ENCODE results near the gene FANCG.

Gene FANCG

DNA sequence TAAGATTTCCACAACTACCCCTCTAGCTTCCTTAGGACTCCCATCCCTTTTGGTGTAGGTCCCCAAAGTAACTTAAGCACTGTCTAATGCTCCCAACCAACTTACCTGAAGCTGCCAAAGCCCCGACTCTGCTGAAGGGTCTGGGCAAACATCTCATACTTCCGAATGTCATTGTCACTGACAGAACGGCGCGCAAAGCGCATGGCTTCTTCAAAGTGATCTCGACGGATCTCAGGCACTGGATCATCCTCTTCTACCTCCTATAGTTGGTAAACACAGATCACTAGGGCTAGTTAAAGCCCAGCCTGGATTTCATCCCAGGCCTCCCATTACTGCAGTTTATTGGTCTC, 22.5 kb downstream of the FANCG start:
- no peak for DNase-seq

- no peak for DNase-seq
Measured at GRCh38 chr9:35056571-35057270, 23.0 kb downstream of the FANCG start.

GRCh38 chr9:35054871-35055644, 24.7 kb downstream of the FANCG start:
- DNase-seq: no peak

DNA sequence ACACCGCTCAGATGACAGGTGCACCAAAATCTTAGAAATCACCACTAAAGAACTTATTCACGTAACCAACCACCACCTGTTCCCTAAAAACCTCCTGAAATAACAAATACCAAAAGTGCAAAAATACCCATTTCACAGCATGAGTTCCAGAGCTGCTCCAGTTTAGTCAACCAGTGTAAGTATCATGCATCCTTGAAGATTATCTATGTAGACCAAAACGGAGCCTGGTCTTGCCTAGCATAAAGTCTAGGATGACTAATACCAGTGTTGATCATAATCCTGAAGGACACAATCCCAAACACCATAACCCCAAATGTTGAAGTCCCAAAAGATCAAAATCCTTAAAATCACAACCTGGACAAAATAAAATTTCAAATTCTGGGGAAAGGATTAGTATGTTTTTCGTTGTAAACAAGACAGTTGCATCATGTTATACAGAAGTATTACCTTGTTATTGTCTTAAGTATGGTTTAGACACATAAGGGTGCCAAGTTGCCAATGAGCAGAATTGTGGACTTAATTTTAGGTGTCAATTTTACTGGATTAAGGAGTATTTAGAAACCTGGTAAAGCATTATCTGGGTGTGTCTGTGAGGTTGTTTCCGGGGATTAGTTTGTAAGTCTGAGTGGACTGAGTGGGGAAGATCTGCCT, 25.4 kb downstream of the FANCG start:
- DNase-seq: no peak

- peak; percentile 57 for DNase-seq
Measured at GRCh38 chr9:35051069-35051967, 28.4 kb downstream of the FANCG start.

GRCh38 chr9:35048511-35048910, 31.2 kb downstream of the FANCG start:
- DNase-seq: no peak

DNA sequence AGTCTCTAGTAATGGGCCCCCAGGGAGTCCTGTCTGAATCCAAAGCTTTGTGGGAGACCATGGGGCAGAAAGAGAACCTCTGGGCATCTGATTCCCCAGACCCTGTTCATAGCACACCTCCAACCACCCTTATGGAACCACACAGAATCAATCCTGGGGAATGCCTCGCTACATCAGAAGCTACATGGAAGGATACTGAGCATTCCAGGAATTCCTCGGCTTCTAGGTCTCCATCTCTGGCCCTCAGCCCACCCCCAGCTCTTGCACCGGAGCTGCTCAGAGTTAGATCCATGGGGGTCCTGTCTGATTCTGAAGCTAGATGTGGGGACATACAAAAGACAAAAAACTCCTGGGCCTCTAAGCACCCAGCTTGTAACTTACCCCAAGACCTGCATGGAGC, 35.7 kb downstream of the FANCG start:
- DNase-seq: peak; percentile 43

DNA sequence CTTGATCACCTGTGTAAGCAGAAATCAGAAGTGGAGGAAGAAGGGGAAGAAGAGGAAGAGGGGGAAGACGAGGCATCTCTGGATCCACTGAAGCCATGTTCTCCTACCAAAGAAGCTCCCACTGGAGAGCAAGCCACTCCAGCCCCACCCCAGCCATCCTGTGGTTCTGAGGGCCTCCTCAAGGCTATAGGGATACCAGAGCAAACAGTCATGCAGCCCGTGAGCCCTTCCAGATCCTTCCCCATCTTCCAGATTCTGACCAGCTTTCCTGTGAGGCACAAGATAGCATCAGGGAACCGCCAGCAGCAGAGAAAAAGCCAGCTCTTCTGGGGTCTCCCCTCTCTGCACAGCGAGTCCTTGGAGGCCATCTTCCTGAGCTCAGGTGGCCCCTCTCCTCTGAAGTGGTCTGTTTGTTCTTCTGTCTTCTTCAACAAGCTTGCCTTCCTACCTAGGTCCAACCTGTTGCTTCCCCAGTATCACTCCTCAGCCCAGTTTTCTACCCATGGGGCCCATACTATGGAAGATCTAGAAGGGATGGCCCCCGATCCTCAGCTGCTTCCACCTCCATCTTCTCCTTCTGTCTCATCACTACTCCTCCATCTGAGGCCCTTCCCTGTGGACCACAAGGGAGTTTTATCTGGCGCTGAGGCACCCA, 36.7 kb downstream of the FANCG start:
- DNase-seq: no peak

DNA sequence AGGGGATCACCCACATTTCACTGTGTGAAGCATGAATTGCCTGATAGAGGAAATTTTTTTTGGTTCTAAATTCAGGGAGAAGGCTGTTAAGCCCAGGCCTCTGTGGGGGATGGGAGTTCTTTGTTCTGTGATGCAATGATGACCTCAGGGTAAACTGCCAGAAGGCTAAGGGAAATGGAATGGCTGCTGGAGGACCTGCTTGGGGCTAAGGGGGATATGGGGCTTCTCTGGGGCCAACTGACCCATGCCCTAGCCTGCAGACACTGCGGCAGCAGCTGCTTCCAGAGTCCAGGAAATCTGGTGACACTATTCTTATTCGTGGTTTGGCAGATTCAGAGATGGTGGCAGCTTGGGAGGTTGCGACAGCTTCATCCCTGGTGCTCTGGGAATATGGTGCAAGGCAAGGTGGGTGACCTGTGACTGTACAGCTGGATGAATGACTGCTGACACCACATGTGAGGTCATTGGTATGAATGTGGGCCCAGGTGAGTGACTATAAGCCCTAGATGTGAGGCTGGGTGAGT, 37.6 kb downstream of the FANCG start:
- peak; percentile 70 for DNase-seq

DNA sequence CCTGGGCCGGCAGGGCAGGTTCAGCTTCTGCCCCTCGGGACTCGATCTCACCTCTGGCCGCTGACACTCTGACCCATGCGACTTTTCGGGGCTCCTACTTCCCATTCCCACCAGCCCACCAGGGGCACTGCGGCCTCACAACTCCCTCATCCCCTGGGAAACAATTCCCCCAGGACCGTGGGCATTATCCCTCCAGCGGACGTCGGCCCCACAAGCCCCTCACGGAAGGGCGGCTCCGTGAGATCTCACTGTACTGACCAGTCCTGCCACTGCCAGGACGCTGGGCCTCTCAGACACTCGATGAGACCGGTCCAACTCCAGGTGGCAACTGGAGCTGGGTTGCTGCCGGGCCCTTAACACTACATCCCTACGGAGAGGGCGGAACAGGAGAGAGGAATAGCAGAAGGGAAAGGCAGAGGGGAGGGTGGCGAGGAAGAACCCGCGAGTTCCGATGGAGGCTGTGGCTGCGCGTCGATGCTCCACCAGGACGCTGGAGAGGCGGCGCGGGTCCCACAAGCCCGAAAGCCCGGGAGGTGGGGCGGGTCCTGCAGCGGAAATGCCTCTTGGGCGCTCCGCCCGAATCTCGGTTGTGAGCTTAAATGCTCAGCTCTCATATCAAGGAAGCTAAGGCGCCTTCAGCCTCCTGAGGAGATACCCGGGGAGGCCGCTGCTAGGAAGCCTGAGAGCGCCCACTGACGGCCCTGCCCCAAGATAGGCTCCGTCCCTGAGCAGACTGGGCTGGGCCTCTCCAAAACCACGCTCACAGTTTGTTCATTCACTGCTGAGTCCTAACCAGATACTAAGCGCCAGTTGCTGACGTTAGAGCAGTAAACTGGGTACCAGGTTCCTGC, 43.7 kb downstream of the FANCG start:
- DNase-seq: peak; percentile 91

GRCh38 chr9:35033101-35033500, 46.6 kb downstream of the FANCG start:
- no peak for DNase-seq

GRCh38 chr9:35029852-35030251, 49.9 kb downstream of the FANCG start:
- DNase-seq: no peak

DNA sequence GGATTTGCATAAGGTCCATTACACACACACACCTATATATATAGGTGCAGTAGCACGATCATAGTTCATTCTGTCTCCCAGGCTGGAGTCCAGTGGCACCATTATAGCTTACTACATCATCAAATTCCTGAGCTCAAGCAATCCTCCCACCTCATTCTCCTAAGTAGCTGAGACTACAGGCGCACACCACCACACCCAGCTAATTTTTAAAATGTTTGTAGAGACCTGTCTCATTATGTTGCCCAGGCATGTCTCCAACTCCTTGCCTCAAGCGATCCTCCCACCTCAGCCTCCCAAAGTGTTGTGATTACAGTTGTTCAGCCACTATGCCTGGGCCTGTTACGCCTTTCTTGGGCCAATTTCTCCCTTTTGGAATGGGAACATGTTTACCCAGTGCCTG, 50.5 kb downstream of the FANCG start:
- DNase-seq: no peak

- no peak for DNase-seq
Measured at GRCh38 chr9:35028341-35028740, 51.4 kb downstream of the FANCG start.

DNA sequence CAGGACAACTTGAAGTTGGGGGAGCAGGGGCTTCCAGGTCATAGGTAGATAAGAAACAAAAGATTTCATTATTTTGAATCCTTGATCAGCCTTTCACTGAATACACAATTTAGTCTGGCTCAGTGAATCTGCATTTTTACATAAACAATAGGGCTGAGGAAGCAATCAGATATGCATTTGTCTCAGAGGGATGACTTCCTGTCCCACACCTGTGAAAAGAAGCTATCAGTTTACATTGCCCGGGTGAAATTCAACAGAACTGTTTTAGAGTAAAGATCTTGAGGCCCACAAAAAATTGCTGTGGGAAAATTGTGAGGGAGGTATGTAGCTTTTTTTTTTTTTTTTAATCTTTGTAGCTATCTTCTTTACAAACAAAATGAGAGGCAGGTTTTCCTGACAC, 51.9 kb downstream of the FANCG start:
- no peak for DNase-seq

GRCh38 chr9:35027374-35027773, 52.4 kb downstream of the FANCG start:
- no peak for DNase-seq

GRCh38 chr9:35026671-35027070, 53.1 kb downstream of the FANCG start:
- no peak for DNase-seq
